ENCODE results near the gene MYOG.
A peak's percentile ranks its signal among the peaks of the same experiment; 100 is the strongest.

The MYOG gene

GRCh38 chr1:203072002-203072602 lies 13.7 kb downstream of the MYOG start:
- DNase-seq (ENCODE audit: low spot score) = no peak

- no peak for DNase-seq (ENCODE audit: low spot score)
Measured at GRCh38 chr1:203069030-203069747, 16.6 kb downstream of the MYOG start.

- DNase-seq (ENCODE audit: low spot score) = no peak
Measured at GRCh38 chr1:203066965-203067364, 18.8 kb downstream of the MYOG start.

- no peak for DNase-seq (ENCODE audit: low spot score)
Measured at GRCh38 chr1:203065986-203066385, 19.8 kb downstream of the MYOG start.

DNA sequence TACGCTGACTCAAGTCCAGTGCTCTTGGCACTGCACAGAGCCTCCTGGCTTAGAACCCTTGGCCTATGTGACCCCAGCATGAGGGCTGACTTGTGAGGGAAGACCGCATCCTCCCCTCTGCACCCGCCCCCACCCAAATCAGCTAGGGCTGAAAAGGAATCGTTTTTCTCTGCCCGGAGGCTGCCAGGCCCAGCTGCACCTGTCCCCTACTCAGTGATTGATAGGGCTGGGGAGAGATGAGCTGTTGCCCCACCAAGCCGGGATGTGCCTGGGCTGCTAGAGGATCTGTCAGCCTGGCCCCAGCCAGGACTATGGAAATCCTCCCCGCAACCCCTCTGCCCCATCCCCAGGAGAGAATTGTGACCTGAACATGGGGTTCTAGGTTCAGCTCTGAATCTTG lies 20.6 kb downstream of the MYOG start:
- no peak for DNase-seq (ENCODE audit: low spot score)

DNA sequence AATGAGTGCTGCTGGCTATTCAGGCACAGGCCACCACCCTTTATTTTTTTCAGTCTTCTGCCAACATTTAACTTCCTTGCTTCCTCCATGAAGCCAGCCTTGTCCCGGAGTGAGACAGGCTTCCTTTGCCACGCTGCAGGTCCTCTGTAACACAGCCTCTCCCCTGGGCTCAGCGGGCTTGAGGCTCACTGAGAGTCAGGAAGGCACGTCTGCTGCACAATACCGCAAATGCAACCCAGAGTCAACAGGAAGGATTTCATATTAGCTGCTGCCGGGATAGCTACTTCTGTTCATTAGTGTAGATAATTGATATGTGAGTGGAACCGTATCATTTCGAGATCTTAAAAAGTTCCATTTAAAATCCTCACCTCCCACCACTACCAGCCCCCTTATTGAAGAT lies 22.5 kb downstream of the MYOG start:
- no peak for DNase-seq (ENCODE audit: low spot score)

DNA sequence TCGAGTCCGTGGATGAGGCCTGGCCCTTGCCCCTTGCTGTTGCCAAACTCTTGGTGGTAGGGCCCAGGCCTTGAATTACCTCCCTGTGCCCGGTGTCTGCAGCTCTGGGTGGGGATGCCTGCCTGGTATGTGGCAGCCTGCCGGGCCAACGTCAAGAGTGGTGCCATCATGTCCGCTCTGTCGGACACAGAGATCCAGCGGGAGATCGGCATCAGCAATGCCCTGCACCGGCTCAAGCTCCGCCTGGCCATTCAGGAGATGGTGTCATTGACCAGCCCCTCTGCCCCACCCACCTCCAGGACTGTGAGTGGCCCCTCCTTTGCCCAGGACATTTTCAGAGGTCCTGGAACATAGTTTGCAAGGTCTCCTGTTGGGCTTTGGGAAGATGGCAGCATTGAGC lies 25.7 kb downstream of the MYOG start:
- no peak for DNase-seq (ENCODE audit: low spot score)

- no peak for DNase-seq (ENCODE audit: low spot score)
Measured at GRCh38 chr1:203059485-203059884, 26.3 kb downstream of the MYOG start.

GRCh38 chr1:203058676-203058935 lies 27.2 kb downstream of the MYOG start:
- DNase-seq (ENCODE audit: low spot score) = no peak

DNA sequence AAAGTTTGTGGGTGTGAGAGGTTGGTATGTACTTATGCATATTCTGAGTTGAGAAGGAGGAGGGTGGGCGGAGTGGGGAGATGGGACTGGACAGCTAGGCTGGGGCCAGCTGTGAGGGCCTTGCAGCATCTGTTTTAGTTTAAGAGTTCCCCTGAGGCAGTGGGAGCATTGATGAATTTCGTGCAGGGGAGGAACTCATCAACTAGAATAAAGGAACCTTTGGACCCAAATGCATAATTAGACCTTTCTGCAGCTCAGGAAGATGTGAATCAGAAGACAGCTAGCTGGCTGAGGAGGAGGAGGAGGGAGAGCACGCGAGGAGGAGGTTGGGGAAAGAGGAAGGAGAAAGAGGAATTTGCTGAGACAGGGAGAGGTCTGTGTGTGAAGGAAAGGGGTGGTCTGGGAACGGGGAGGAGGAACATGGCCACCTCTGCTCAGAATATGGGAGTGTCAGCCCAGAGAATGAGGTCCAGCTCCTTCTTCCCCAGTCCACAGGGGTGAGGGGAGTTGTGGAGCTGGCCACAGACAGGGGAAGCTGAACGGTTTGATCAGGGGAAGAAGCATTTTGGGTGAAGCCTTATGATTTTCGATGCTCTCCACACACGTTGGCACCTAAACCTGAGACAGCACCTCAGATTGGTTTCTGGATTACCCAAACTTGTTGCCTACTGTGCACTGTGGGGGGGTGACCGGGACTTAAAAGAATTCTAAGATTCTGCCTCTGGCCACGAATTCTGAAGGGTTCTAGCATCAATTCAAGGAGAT lies 27.7 kb downstream of the MYOG start:
- no peak for DNase-seq (ENCODE audit: low spot score)

GRCh38 chr1:203056516-203056915 lies 29.3 kb downstream of the MYOG start:
- no peak for DNase-seq (ENCODE audit: low spot score)

- no peak for DNase-seq (ENCODE audit: low spot score)
Measured at GRCh38 chr1:203056012-203056411, 29.8 kb downstream of the MYOG start.

DNA sequence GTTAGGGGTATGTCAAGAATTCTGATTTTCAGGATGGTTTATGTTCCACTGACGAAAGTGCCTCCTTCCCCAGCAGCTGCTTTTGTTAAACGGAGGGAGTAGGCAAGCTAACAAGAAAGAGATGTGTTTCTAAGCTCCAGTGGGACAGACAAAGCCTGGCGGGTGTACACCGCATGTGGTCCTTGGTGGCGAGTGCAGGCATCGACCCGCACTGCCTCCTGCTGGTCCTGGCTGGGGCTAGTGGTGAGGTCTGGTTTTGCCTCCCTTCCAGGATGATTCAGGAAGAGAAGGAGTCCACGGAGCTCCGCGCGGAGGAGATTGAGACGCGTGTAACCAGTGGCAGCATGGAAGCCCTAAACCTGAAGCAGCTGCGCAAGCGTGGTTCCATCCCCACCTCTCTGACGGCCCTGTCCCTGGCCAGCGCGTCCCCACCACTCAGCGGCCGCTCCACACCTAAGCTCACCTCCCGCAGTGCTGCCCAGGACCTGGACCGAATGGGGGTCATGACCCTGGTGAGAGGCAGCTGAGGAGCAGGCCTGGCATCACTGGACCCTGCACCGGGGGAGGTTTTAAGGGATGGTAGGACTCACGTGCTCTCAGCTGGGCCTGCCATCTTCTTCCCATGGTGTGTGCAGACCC lies 30.5 kb downstream of the MYOG start:
- DNase-seq (ENCODE audit: low spot score) = no peak

DNA sequence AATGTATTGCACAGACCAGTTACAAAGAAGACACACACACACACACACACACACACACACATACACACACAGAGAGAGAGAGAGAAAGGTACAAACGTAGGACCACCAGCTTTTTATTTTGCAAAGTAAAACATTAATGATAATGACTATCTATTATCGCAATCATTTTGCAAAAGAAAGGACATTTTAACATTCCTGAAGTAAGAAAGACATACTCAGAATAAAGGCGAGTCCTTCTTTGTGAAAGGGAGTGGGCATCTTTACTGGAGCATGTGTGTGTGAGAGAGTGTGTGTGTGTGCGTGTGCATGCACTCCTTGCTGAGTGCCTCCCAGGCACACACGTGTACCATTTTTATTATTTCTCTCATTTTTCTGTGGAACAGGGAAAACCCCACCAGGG lies 31.2 kb downstream of the MYOG start:
- no peak for DNase-seq (ENCODE audit: low spot score)

- no peak for DNase-seq (ENCODE audit: low spot score)
Measured at GRCh38 chr1:203054184-203054583, 31.6 kb downstream of the MYOG start.

- no peak for DNase-seq (ENCODE audit: low spot score)
Measured at GRCh38 chr1:203052601-203053000, 33.2 kb downstream of the MYOG start.

GRCh38 chr1:203051841-203052324 lies 33.9 kb downstream of the MYOG start:
- DNase-seq (ENCODE audit: low spot score) = no peak

GRCh38 chr1:203050826-203051225 lies 35.0 kb downstream of the MYOG start:
- no peak for DNase-seq (ENCODE audit: low spot score)

- DNase-seq (ENCODE audit: low spot score) = no peak
Measured at GRCh38 chr1:203049576-203050180, 36.1 kb downstream of the MYOG start.

DNA sequence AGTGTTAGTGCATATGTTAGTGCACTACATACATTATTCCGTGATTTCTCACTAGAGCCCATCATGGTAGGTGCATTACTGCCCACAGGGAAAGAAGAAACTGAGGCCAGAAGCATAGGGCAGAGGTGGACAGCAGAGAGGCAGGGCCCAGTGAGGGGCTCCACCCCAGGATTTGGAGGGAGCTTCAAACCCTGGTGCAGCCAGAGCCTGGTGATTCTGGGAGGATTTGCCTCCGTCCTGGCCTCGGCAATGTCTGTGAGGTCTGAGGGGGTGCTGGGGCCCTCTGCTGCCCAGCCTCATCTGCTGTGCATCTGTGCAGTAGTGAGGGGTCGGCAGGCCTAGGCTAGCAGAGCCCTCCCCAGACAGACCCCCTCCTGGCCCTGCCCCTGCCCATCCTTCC lies 36.7 kb downstream of the MYOG start:
- no peak for DNase-seq (ENCODE audit: low spot score)

GRCh38 chr1:203048555-203049051 lies 37.2 kb downstream of the MYOG start:
- peak; percentile 65 for DNase-seq (ENCODE audit: low spot score)

DNA sequence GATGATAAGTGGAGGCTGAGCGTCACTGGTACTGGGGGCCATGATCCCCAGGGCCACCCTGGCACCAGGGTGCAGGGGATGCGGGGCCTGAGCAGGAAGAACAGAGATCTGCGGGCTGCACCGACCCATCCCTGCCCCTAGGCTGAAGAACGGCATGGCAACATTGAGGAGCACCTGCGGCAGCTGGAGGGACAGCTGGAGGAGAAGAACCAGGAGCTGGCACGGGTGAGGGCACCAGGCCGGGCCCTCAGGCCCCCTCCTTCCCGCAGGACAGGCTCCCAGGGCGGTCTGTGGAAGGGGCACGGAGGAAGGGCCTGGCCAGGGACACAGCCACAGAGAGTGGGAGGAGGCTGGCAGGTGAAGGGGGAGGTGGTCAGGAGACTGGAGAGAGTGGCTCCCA lies 37.7 kb downstream of the MYOG start:
- no peak for DNase-seq (ENCODE audit: low spot score)

Measured in D341Med (cell line).